NCI-H82 treated with DMSO at 0.1 percent for 48 hours (cell line): ENCODE data around the gene KRTAP10-1.
"Not testable (repeated sequence)": the region's sequence is repeated elsewhere in the genome, so short reads cannot be mapped to it uniquely, and the experiment has no call there.

Experiments
- DNase-seq: peaks from one replicate; lab custom pipeline; 2025; ENCODE audit not compliant: unreplicated experiment; lab: John Stamatoyannopoulos, UW

KRTAP10-1 gene

GRCh38 chr21:44550285-44550684 is 10.3 kb upstream of the KRTAP10-1 start:
- DNase-seq = not testable (repeated sequence)

GRCh38 chr21:44549525-44550211 is 9.7 kb upstream of the KRTAP10-1 start:
- DNase-seq = no peak

DNA sequence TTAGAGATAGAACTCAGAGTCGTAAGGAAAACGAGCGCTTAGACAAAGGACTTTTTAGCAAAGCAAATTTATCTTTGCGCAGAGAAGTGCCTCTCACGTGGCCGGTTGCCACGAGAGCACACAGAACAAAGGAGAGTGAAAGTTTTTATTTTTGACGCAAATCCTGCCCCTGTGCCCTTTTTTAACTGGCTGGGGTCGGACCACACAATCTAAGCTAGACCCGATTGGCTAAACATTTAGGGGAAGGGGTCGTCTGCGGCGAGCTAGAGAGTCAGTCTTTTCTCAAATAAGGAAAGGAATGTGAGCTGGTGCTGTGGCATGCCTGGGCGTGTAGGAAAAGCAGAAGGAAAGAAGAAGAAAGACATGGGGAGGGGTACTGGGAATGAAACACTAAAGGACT is 8.9 kb upstream of the KRTAP10-1 start:
- DNase-seq = no peak

DNA sequence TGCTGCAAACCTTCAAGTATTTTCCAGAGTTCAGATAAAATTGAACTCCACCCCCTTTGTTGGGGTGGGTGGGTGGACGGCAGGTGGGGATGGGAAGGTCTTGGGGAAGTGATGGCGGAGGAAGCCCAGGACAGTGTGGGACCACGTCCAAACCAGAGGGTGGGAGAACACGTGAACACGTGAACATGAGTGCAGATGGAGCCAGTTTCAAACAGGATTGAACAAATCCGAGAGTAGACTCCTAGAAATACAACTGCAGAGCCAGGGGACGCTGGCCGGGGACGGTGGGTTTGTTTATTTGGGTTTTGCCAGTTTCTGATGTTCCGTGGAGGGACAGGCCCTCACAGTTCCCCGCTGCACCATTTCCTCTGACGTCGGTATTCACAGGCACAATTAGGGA is 8.4 kb upstream of the KRTAP10-1 start:
- no peak for DNase-seq

DNA sequence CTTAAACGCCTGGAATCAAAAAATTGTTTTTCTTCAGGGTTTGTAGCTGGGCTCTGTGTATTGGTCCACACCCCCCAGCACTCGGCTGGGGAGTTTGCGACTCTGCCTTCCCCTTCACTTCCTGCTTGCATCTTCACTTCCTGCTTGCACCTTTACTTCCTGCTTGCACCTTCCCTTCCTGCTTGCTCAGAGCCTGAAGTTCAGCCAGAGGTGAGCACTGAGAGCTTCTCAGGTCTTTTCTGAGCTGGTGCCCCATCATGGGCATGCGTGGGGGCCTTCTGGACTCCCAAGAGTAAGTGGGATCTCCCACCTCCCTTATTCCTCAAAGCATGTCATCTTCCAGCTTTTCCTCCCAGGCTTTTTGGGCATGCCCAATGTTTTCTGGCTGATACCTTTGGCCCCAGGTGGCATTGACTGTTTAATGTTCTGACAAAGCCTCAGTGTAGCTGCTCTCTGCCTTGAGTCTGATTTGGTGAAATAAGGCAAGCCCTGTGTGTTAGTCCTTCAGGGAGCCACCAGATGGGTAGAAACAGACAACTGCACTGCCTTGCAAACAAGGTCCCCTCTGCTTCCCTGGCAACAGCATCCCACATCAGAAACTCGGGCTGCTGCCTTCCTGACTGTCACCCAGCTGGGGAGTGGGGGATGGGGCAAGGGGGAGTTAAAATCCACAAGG is 7.8 kb upstream of the KRTAP10-1 start:
- DNase-seq = no peak

DNA sequence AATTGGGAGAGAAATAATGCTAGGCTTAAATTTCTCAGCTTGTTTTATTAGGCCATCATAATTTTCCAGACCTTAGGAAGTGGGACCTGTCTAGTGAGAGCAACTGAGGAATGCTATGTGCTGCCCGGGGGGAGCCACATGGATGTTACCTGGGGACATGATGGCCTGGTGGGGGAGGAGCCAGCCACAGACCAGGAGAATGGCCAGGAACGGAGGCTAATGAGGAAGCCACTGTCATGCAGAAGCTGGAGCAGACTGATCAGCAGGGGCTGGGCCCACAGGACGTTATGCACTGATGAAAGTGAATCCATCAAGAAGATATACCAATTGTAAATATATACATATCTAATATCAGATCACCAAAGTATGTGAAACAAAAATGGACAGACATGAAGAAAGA is 4.6 kb upstream of the KRTAP10-1 start:
- DNase-seq = no peak

GRCh38 chr21:44542716-44543115 is 2.7 kb upstream of the KRTAP10-1 start:
- no peak for DNase-seq

DNA sequence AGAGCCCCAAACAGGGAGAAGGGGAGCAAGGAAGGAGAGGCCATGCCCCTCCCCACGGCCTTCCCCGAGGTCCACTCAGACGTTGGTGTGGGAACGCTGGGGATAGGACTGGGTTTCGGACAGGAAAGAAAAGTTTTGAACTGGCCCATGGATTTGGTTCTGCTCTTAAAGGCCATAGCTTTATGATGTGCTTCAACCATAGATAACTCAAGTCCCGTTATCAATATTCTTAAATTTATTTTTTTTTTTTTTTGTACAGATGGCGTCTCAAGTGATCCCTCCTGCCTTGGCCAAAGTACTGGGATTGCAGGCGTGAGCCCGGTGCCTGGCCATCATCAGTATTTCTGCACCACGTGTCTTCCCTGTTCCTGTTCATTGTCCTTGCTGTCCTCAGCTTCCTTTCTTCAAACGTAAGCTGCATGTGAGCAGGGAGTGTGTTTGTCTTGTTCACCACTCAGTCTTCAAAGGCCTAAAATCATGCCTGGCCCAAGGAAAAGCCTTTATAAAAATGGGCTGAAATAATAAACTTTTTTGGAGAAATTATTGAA is 820 bp upstream of the KRTAP10-1 start:
- DNase-seq = no peak

GRCh38 chr21:44539046-44539445 is 949 bp downstream of the KRTAP10-1 start:
- DNase-seq = no peak

DNA sequence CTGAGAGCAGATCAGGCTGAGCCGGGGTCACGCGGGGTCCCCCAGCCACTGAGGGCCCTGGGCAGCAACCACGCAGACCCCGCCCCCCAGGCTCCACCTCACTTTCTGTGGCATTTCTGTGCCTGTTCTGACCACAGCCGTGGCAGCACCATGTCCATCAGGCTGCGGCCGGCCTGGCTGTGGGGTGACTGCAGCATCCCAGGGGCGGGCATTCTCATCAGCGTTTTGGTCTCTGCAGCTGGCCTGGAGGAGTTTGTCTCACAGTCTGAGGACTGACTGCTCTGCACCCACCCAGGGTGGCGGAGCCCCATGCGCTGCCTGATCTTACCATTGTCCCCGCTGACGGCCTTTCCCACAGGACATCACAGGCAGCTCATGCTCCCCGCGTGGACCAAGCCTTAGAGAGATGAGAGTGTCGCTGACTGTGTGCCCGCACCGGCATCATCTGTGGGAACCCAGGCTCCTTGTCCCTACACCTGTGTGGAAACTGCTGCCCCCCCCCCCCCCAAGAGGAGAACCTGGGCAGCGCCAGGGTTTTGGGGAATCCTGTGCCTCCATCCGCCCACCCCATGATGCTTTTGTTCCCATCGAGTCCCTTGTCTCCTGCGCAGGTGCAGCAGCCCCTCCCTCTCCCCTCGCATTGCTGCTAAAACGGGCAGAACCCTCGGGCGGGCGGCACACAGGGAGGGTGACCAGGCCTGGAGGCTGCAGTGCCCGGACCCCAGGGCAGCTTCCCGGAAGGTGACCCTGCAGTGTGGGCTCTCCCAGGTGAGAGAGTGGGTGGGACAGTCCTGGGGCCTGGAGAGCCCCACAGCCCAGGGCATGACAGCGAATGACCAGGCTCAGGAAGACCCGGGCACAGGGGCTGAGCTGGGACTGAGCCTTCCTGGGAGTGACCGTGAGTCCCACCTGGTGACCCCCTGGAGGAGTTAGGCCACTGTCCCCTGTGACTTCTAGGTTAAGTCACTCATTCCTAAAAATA is 1.8 kb downstream of the KRTAP10-1 start:
- no peak for DNase-seq

DNA sequence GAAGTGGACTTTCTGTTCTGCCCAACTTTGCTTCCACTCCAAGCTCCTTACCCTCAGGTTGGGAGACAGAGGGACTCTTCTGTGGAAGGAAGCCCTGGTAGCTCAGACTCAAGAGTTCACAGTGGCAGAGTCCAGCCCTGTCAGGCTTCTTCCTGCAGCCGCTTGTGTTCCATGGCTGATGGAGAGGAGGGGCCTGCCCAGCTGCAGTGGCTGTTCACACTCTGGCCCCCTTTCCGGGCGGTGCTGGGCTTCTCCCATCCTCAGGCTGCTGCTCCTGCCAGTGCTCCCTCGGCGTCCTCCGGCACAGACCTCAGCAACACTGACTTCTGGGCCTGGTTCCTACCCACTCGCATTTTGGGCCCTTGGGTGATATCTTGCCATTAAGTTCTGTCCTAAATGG is 4.0 kb downstream of the KRTAP10-1 start:
- no peak for DNase-seq

DNA sequence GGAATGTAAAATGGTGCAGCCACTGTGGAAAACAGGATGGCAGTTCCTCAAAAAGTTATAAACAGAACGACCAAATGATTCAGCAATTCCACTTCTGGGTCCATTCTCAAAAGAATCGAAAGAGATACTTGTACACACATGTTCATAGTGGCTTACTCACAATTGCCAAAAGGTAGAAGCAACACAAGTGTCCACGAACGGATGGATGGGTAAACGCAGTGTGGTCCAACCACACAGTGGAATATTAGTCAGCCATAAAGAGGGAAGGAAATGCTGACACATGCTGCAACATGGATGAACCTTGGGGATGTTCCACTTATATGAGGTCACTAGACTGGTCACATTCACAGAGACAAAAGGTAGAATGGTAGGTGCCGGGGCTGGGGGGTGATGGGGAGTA is 5.3 kb downstream of the KRTAP10-1 start:
- DNase-seq = no peak

DNA sequence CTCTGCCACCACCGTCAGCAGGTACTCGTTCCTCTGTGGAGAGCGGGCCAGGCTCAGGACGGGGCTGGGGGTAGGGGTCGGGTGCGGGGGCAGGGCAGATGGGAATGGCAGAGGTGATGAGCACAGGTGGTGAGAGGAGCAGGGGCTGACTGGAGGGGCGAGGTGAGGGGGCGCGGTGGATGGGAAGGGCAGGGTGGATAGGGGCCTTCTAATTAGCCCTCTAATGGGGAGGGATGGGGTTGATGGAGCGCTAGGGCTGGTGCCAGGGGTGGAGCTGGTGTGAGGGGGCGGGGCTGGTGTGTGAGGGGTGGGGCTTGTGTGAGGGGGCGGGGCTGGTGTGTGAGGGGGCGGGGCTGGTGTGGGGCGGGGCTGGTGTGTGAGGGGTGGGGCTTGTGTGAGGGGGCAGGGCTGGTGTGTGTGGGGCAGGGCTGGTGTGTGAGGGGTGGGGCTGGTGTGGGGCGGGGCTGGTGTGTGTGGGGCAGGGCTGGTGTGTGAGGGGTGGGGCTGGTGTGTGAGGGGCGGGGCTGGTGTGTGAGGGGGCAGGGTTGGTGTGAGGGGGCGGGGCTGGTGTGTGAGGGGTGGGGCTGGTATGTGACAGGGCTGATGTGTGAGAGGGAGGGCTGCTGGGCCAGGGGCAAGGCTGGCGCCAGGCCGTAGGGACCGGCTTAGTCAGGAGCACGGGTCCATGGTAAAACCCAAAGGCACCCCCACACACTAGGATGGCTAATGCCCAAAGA is 5.9 kb downstream of the KRTAP10-1 start:
- no peak for DNase-seq

GRCh38 chr21:44533121-44533890 is 6.7 kb downstream of the KRTAP10-1 start:
- no peak for DNase-seq

GRCh38 chr21:44532712-44533111 is 7.3 kb downstream of the KRTAP10-1 start:
- DNase-seq = no peak

DNA sequence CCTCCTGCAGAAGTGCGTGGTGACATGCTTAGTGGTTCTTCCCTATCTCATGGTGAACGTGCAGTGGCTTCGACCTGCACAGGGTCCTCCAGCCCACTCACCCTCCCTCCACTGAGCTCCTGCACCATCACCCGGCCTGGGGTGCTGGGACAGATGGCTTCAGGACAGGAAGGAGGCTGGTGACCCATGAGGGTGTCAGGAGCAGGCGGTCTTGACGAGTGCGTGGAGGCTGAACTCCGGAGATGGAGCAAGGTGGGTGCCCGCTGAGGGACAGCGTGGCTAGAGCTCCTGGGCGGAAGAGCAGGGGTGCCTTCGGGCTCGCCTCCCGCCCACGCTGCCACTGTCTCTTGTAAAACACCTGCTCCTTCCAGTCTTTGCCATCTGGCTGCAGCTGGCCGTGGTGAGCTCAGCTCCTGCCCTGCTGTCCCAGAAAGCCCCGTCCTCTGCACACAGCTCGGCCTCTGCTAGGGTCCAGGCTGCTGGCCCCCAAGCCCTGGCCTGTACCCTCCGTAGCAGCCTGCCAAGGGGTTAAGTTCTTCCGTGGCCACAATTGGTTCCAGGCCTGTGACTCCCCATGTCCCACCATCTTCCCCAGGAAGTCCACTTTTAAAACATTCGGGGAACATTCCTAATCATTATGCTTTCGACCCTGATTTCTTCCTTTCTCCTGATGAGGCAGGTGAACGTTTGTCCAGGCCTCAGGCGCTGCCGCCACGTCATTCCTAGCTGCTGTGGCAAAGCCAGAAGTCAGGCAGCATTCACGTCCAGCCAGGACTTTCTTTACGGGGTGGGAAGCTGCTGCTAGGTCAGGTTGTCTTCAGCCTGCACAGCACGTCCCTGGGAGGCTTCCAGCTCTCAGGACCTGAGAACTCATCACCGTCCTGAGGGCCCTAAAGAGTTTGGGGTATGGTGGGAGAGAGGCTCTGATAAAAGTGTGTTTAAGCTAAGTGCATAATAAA is 8.1 kb downstream of the KRTAP10-1 start:
- no peak for DNase-seq

GRCh38 chr21:44530903-44531605 is 8.9 kb downstream of the KRTAP10-1 start:
- no peak for DNase-seq

DNA sequence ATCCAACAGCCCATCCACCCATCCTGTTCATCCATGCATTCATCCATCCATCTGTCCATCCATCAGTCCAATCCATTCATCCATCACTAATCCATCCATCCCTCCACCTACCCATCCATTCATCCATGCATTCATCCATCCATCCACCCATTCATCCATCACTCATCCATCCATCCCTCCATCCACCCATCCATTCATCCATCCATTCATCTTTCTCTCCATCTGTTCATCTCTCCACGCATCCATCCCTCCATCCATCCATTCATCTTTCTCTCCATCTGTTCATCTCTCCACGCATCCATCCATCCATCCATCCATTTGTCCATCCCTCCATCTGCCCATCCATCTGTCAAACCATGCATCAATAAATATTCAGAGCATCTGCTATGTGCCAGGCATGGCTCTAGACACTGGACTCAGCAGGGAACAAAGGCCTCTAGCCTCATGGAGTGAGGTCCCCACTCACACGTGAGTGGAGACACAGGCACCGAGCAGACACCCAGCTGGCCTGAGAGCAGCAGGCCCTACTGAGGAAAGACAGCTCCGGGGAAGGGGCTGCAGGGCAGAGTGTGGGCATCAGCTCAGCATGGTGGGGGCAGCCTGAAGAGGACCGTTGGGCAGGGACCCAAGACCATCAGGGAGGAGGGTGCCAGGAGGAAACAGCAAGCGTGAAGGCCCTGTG is 9.6 kb downstream of the KRTAP10-1 start:
- no peak for DNase-seq
